Medulla oblongata (tissue), 1 donor: ENCODE measurements around the gene TDRD5.
"Not testable (repeated sequence)": the region's sequence is repeated elsewhere in the genome, so short reads cannot be mapped to it uniquely, and the experiment has no call there.

Source experiments
- DNase-seq: peaks from one replicate; pipeline ENCODE4 v3.0.0-alpha.2; 2015; ENCODE audit errors: extremely low spot score

TDRD5 gene

GRCh38 chr1:179601093-179601492 is 9.5 kb downstream of the TDRD5 start:
- no peak for DNase-seq

GRCh38 chr1:179612361-179612760 is 20.7 kb downstream of the TDRD5 start:
- no peak for DNase-seq

GRCh38 chr1:179630719-179631118 is 39.1 kb downstream of the TDRD5 start:
- no peak for DNase-seq

GRCh38 chr1:179632868-179633267 is 41.2 kb downstream of the TDRD5 start:
- DNase-seq: no peak

- no peak for DNase-seq
Measured at GRCh38 chr1:179637211-179637860, 45.7 kb downstream of the TDRD5 start.

- no peak for DNase-seq
Measured at GRCh38 chr1:179661018-179661417, 69.4 kb downstream of the TDRD5 start.

GRCh38 chr1:179663810-179664209 is 72.2 kb downstream of the TDRD5 start:
- no peak for DNase-seq

GRCh38 chr1:179677882-179678281 is 86.2 kb downstream of the TDRD5 start:
- DNase-seq: no peak

- not testable (repeated sequence) for DNase-seq
Measured at GRCh38 chr1:179694530-179694929, 102.9 kb downstream of the TDRD5 start.

GRCh38 chr1:179702946-179703539 is 111.4 kb downstream of the TDRD5 start:
- no peak for DNase-seq

- DNase-seq: peak; percentile 73
Measured at GRCh38 chr1:179706339-179706941, 114.8 kb downstream of the TDRD5 start.

GRCh38 chr1:179707406-179707805 is 115.8 kb downstream of the TDRD5 start:
- DNase-seq: no peak

GRCh38 chr1:179708434-179709195 is 117.0 kb downstream of the TDRD5 start:
- no peak for DNase-seq

- DNase-seq: peak; percentile 14
Measured at GRCh38 chr1:179709841-179710329, 118.3 kb downstream of the TDRD5 start.

GRCh38 chr1:179714159-179714558 is 122.5 kb downstream of the TDRD5 start:
- DNase-seq: no peak

GRCh38 chr1:179714623-179715022 is 123.0 kb downstream of the TDRD5 start:
- no peak for DNase-seq

GRCh38 chr1:179719272-179719671 is 127.6 kb downstream of the TDRD5 start:
- DNase-seq: no peak

- no peak for DNase-seq
Measured at GRCh38 chr1:179728271-179728670, 136.6 kb downstream of the TDRD5 start.

- no peak for DNase-seq
Measured at GRCh38 chr1:179729881-179730280, 138.2 kb downstream of the TDRD5 start.

- no peak for DNase-seq
Measured at GRCh38 chr1:179731643-179732042, 140.0 kb downstream of the TDRD5 start.
